Tibial artery (tissue), 4 donors: ENCODE measurements around the gene PHLDB2.

Source experiments
- DNase-seq, 2 donors: peaks; one replicate each; pipeline ENCODE4 v3.0.0-alpha.2; 2019
- H3K27ac ChIP-seq, 2 donors: fragments of 200-600 bp; sonication (generic) in 1 of 2; 1 replicate in 1 of 2; 2 replicates in 1 of 2; pipeline ENCODE4 v1.5.1; 2018 to 2019; ENCODE audit warnings: mild to moderate bottlenecking in 1 of 2
- H3K27me3 ChIP-seq, 2 donors: fragments of 200-600 bp; sonication (generic) in 1 of 2; one replicate each; pipeline versions ENCODE4 v1.5.1 to v1.6.0; 2016 to 2019
- H3K36me3 ChIP-seq, 3 donors: fragments of 200-600 bp; sonication (generic) in 2 of 3; one replicate each; pipeline ENCODE4 v1.5.1; 2016 to 2019; ENCODE audit warnings: mild to moderate bottlenecking in 2 of 3
- H3K4me1 ChIP-seq, 4 donors: fragments of 200-600 bp; sonication (generic) in 2 of 4; 1 replicate in 3 of 4; 2 replicates in 1 of 4; pipeline ENCODE4 v1.5.1; 2016 to 2019
- H3K4me3 ChIP-seq, 2 donors: fragments of 200-600 bp; sonication (generic) in 1 of 2; 1 replicate in 1 of 2; 2 replicates in 1 of 2; pipeline ENCODE4 v1.5.1; 2018 to 2019; ENCODE audit warnings: mild to moderate bottlenecking in 2 of 2
- H3K9me3 ChIP-seq, 3 donors: fragments of 200-600 bp; sonication (generic) in 1 of 3; one replicate each; pipeline ENCODE4 v1.5.1; 2016 to 2019
- CTCF ChIP-seq, 2 experiments: fragments of 200-600 bp in 1 of 2; fragments of 450-650 bp in 1 of 2; IDR thresholded peaks; one replicate each; pipeline ENCODE4 v1.5.1; 2017 to 2019; ENCODE audit warnings: antibody characterized with exemption in 2 of 2, mild to moderate bottlenecking in 1 of 2, moderate library complexity in 1 of 2
- intact Hi-C: fragments of 100-400 bp; cut with DNase I; formaldehyde crosslinking; loops from one replicate; pipeline ENCODE4 v1.15.0; 2023; ENCODE audit warnings: low total_unique reads

The PHLDB2 gene

DNA sequence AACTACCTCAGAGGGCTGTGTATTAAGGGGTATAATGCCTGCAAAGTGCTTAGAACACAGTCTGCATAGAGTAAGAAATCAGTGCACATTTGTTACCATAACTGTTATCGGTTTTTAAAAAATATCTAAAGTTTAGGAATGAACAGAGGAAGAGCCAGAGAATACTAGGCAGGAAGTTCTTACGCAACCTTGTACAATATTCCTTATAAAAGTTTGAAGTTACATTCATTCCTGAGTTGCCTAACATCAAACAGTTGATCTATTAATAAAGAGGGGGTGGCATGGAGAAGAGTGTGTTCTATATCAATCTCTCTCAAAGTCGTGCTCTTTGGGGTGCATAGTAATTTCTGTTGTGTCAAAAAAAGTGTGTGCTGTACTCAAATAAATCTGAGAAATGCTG, 22.0 kb upstream of the PHLDB2 start:
- no peak overlapping the region for H3K4me3 ChIP-seq
- intact Hi-C loops: no loop called here
- no peaks in the 10 kb centered on the region for H3K27me3 ChIP-seq
- no peaks in the 10 kb centered on the region for H3K9me3 ChIP-seq
- no peak for TF ChIP-seq CTCF (IDR thresholded peaks at IDR 0.05)
- H3K4me1 ChIP-seq: no peaks in the 10 kb centered on the region
- H3K36me3 ChIP-seq: no peaks in the 10 kb centered on the region
- no peak for DNase-seq
- no peak overlapping the region for H3K27ac ChIP-seq

GRCh38 chr3:111838133-111838532, 20.9 kb upstream of the PHLDB2 start:
- H3K4me1 ChIP-seq: no peaks in the 10 kb centered on the region
- H3K36me3 ChIP-seq: no peaks in the 10 kb centered on the region
- H3K27ac ChIP-seq: no peak overlapping the region
- DNase-seq: no peak
- intact Hi-C loops: no loop called here
- H3K4me3 ChIP-seq: no peak overlapping the region
- no peak for TF ChIP-seq CTCF (IDR thresholded peaks at IDR 0.05)
- no peaks in the 10 kb centered on the region for H3K9me3 ChIP-seq
- no peaks in the 10 kb centered on the region for H3K27me3 ChIP-seq

- Histone ChIP-seq H3K27ac (no peak overlapping the region), H3K4me3 (no peak overlapping the region), H3K4me1 (peaks cover 0 to under 1% (median 0%) of the 10 kb centered on the region in 4 donors), H3K36me3 (no peaks in the 10 kb centered on the region), H3K9me3 (no peaks in the 10 kb centered on the region), H3K27me3 (no peaks in the 10 kb centered on the region)
- intact Hi-C loops: no loop called here
- no peak for DNase-seq
- TF ChIP-seq CTCF (IDR thresholded peaks at IDR 0.05): no peak
Observed at GRCh38 chr3:111846039-111846438, 13.0 kb upstream of the PHLDB2 start.

DNA sequence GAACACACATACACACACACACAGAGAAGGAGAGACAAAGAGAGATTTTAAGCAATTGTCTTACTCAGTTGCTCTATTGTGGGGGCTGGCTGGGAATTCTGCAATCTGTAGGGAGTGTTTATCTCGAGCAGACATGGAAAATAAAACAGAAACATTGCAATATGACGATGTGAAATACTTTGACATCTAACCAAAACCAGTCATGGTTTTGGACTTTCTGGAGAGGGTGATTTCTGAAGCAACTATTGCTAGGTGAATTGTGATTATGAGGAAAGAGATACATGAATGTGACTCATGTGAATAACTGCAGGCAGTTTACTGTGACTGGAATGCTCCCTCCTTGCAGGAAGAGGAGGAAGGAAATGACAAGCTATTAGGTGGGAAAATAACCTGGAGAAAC, 12.3 kb upstream of the PHLDB2 start:
- TF ChIP-seq CTCF (IDR thresholded peaks at IDR 0.05): no peak
- intact Hi-C loops: no loop called here
- no peaks in the 10 kb centered on the region for H3K36me3 ChIP-seq

GRCh38 chr3:111848283-111848682, 10.8 kb upstream of the PHLDB2 start:
- no peaks in the 10 kb centered on the region for H3K9me3 ChIP-seq

More for the DNA sequence above, 12.3 kb upstream of the PHLDB2 start:
- H3K4me1 ChIP-seq: peaks cover 0 to 7% (median 4%) of the 10 kb centered on the region in 4 donors
- H3K9me3 ChIP-seq: no peaks in the 10 kb centered on the region
- H3K27ac ChIP-seq: no peak overlapping the region
- H3K27me3 ChIP-seq: no peaks in the 10 kb centered on the region
- DNase-seq: no peak
- no peak overlapping the region for H3K4me3 ChIP-seq

More at GRCh38 chr3:111848283-111848682, 10.8 kb upstream of the PHLDB2 start:
- Histone ChIP-seq H3K36me3 (no peaks in the 10 kb centered on the region), H3K27ac (no peak overlapping the region), H3K4me1 (peaks cover 0 to 21% (median 7%) of the 10 kb centered on the region in 4 donors), H3K27me3 (no peaks in the 10 kb centered on the region), H3K4me3 (no peak overlapping the region)
- no peak for TF ChIP-seq CTCF (IDR thresholded peaks at IDR 0.05)
- DNase-seq: no peak
- intact Hi-C loops: no loop called here
